ENCODE data around the gene ZNF75A.

Gene ZNF75A

GRCh38 chr16:3289998-3290673, 15.2 kb upstream of the ZNF75A start:
- FAIRE-seq: no peak

GRCh38 chr16:3292604-3293003, 12.7 kb upstream of the ZNF75A start:
- FAIRE-seq: no peak

GRCh38 chr16:3295209-3295608, 10.1 kb upstream of the ZNF75A start:
- no peak for FAIRE-seq

- FAIRE-seq: no peak
Observed at GRCh38 chr16:3295783-3296182, 9.5 kb upstream of the ZNF75A start.

- no peak for FAIRE-seq
Observed at GRCh38 chr16:3304370-3304769, 927 bp upstream of the ZNF75A start.

GRCh38 chr16:3306078-3306477, 781 bp downstream of the ZNF75A start:
- no peak for FAIRE-seq

GRCh38 chr16:3311496-3311895, 6.2 kb downstream of the ZNF75A start:
- no peak for FAIRE-seq

- no peak for FAIRE-seq
Observed at GRCh38 chr16:3317315-3317999, 12.2 kb downstream of the ZNF75A start.

- FAIRE-seq: no peak
Observed at GRCh38 chr16:3321816-3322215, 16.5 kb downstream of the ZNF75A start.

GRCh38 chr16:3327514-3327913, 22.2 kb downstream of the ZNF75A start:
- FAIRE-seq: no peak

GRCh38 chr16:3328104-3328503, 22.8 kb downstream of the ZNF75A start:
- FAIRE-seq: no peak

- FAIRE-seq: no peak
Observed at GRCh38 chr16:3328643-3329042, 23.3 kb downstream of the ZNF75A start.

GRCh38 chr16:3346041-3346440, 40.7 kb downstream of the ZNF75A start:
- no peak for FAIRE-seq

GRCh38 chr16:3347586-3347985, 42.3 kb downstream of the ZNF75A start:
- no peak for FAIRE-seq

- FAIRE-seq: no peak
Observed at GRCh38 chr16:3348547-3349167, 43.4 kb downstream of the ZNF75A start.

GRCh38 chr16:3349175-3349574, 43.9 kb downstream of the ZNF75A start:
- no peak for FAIRE-seq

GRCh38 chr16:3355589-3355988, 50.3 kb downstream of the ZNF75A start, which contains the start of gene OR2C1:
OR2C1 (plus strand) TSS chr16:3355889; CDS start chr16:3355941, 52 bp downstream.
- FAIRE-seq: no peak

- no peak for FAIRE-seq
Observed at GRCh38 chr16:3356118-3356517, 50.8 kb downstream of the ZNF75A start.

GRCh38 chr16:3358871-3359270, 53.6 kb downstream of the ZNF75A start:
- no peak for FAIRE-seq

- FAIRE-seq: no peak
Observed at GRCh38 chr16:3362931-3363330, 57.6 kb downstream of the ZNF75A start.

- no peak for FAIRE-seq
Observed at GRCh38 chr16:3363793-3364192, 58.5 kb downstream of the ZNF75A start.

- peak; percentile 64 for FAIRE-seq
Observed at GRCh38 chr16:3364774-3365427, 59.6 kb downstream of the ZNF75A start.
